Superior temporal gyrus (tissue), 1 donor: Measurements from ENCODE around the gene PGGT1B.
A peak's percentile ranks its signal among the peaks of the same experiment; 100 is the strongest.
"Not testable (repeated sequence)": the region's sequence is repeated elsewhere in the genome, so short reads cannot be mapped to it uniquely, and the experiment has no call there.

Experiments
- DNase-seq: peaks from one replicate; pipeline ENCODE4 v3.0.0-alpha.2; 2016; ENCODE audit errors: extremely low spot score

Gene PGGT1B

GRCh38 chr5:115260248-115260647 lies 2.4 kb downstream of the PGGT1B start:
- DNase-seq, result no peak

- no peak for DNase-seq
These were observed 4.7 kb downstream of the PGGT1B start for GRCh38 chr5:115257981-115258380.

- DNase-seq, result not testable (repeated sequence)
These were observed 13.3 kb downstream of the PGGT1B start for GRCh38 chr5:115249379-115249778.

GRCh38 chr5:115246361-115246991 lies 16.2 kb downstream of the PGGT1B start:
- DNase-seq, result peak; percentile 87

GRCh38 chr5:115243412-115243811 lies 19.3 kb downstream of the PGGT1B start:
- no peak for DNase-seq

- DNase-seq, result no peak
These were observed 20.6 kb downstream of the PGGT1B start for GRCh38 chr5:115241881-115242642.

- no peak for DNase-seq
These were observed 25.6 kb downstream of the PGGT1B start for GRCh38 chr5:115237066-115237465.

GRCh38 chr5:115236599-115236998 lies 26.1 kb downstream of the PGGT1B start:
- no peak for DNase-seq

- DNase-seq, result no peak
These were observed 31.1 kb downstream of the PGGT1B start for GRCh38 chr5:115231598-115231997.

- no peak for DNase-seq
These were observed 33.1 kb downstream of the PGGT1B start for GRCh38 chr5:115229606-115230005.

GRCh38 chr5:115227281-115227680 lies 35.4 kb downstream of the PGGT1B start:
- no peak for DNase-seq

GRCh38 chr5:115214541-115214940 lies 48.1 kb downstream of the PGGT1B start:
- no peak for DNase-seq

- peak; percentile 51 for DNase-seq
These were observed 53.4 kb downstream of the PGGT1B start for GRCh38 chr5:115209279-115209678.

GRCh38 chr5:115202952-115203351 lies 59.7 kb downstream of the PGGT1B start:
- DNase-seq, result no peak

- no peak for DNase-seq
These were observed 66.5 kb downstream of the PGGT1B start for GRCh38 chr5:115196161-115196560.

GRCh38 chr5:115194676-115195075 lies 68.0 kb downstream of the PGGT1B start:
- no peak for DNase-seq

- no peak for DNase-seq
These were observed 69.4 kb downstream of the PGGT1B start for GRCh38 chr5:115193295-115193694.

GRCh38 chr5:115192098-115192497 lies 70.6 kb downstream of the PGGT1B start:
- DNase-seq, result no peak

GRCh38 chr5:115191474-115192031 lies 71.1 kb downstream of the PGGT1B start:
- no peak for DNase-seq

- DNase-seq, result no peak
These were observed 72.3 kb downstream of the PGGT1B start for GRCh38 chr5:115190388-115190787.

GRCh38 chr5:115189866-115190265 lies 72.8 kb downstream of the PGGT1B start:
- no peak for DNase-seq

- no peak for DNase-seq
These were observed 75.9 kb downstream of the PGGT1B start for GRCh38 chr5:115186794-115187193.

GRCh38 chr5:115184770-115185169 lies 77.9 kb downstream of the PGGT1B start:
- no peak for DNase-seq
